HG02571 (cell line): ENCODE measurements around the gene PIP4K2A.
A peak's percentile ranks its signal among the peaks of the same experiment; 100 is the strongest.
"Not testable (repeated sequence)": the region's sequence is repeated elsewhere in the genome, so short reads cannot be mapped to it uniquely, and the experiment has no call there.

ENCODE experiments used
- ATAC-seq: cut with Tn5 transposase; IDR thresholded peaks from one replicate; pipeline ENCODE4 v1.9.1; 2021; ENCODE audit warnings: mild to moderate bottlenecking, moderate library complexity; ENCODE audit not compliant: unreplicated experiment

The PIP4K2A gene

DNA sequence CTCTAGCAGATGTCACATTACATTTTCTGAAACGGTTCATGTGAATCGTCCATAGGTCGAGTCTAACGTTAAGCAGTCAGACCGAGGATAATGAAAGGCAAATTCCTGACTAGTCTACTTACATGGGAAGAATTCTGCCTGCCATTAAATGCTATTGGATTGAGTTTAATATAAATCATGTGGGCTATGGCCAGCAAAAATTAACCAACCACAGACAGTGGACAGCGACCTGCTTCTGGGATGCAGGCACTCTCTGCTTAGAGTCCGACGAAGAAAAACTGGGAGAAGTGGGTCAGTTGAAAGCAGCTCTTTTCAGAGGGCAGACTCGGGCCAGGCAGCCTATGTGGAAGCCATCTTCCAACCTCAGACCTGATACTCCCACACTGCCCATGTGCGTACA, 16.6 kb downstream of the PIP4K2A start:
- ATAC-seq, result no peak

DNA sequence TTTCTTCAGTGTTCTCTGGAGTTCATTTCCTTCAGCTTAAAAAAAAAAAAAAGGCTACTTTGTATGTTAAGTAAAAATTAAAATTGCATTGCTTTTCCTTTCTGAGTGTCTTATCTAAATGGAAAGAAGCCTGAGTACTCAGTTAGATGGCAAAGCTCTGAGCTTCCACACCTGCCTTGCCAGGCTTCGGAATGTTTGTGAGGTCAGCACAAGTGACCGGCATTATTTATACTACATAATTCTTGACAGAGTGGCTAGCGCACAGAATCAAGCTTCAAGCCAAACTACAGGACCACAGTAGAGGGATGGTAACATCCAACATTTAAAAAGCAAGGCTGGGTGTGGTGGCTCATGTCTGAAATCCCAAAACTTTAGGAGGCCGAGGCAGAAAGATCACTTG, 17.3 kb downstream of the PIP4K2A start:
- no peak for ATAC-seq

DNA sequence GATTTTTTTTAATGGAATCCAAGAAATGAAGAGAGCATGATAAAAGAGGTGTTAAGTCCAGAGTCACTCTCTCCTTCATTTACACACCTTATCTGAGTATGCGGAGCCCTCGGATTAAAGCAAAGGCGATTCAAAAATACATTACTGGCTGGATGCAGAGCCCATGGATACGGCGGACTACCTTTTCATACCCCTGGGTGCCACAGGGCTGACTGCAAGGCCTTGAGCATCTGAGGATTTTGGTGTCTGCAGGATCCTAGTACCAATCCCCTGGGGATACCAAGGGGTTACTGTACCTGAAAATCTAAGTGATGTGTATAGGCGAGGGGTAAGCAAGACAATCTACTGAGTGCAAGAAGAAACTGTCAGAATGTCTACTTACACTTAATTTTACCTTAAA, 20.5 kb downstream of the PIP4K2A start:
- no peak for ATAC-seq

DNA sequence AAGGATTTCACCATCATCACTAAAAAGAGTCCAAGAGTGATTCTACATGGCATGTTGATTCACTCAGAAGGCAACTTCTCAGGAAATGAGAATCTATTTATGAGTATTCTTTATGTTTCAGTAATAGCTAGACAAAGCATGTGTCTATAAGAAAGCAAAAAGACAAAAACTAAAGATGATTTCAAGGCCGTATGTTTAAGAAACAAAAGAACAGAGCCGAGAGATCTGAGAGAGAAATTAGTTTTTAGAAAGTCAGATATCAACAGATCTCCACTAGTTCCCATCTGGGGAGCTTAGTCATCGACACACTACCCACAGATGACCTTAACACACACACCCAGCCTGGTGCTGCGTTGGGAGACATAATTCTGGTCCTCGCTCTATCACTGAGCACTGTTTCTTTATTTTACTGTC, 21.0 kb downstream of the PIP4K2A start:
- ATAC-seq, result peak; percentile 50

DNA sequence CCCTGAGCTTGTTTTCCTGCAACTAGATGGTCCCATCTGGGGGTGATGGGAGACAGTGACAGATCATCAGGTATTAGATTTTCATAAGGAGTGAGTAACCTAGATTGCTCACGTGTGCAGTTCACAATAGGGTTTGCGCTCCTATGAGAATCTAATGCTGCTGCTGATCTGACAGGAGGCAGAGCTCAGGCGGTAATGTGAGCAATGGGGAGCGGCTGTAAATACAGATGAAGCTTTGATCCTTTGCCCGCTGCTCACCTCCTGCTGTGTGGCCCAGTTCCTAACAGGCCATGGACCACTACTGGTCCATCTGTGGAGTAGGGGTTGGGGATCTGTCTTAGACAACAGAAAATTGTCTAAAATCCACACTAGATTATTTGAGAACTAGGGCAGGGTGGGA, 22.3 kb downstream of the PIP4K2A start:
- ATAC-seq, result not testable (repeated sequence)

DNA sequence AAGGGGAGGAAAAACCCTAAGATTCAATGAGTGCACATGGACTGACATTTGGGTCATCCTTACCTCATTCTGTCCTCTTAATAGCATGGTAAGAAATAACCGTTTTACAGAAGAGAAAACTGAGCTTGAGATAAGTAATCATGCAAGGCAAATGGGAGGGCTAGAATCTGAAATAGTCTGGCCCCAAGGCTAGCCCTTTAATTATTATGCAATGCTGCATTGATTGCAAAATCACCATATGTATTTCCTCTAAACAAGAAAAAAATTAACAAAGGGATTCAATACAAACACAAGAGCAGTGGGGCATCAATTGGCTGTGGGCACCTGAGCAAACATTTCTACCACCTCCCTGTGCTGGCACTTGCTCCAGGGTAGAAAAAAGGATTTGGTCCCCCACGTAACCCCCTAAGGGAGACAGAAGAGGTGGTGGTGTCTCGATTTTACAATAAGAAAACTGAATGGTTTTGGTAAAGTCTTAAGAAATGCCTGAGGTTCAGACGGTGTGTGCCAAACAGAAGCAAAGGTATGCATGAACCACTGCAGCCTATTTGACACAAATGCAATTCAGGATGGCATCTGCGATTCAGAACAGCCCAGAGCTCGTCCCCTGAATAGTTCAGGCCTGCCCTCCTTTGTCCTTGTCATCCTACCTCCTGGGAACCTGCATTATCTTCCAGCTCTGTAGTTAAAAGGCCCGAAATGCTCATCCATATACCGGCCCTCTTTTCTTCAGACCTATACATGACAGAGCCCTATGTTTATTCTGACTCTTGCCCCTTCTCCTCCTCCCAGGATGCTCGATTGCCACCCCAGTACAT, 23.6 kb downstream of the PIP4K2A start:
- ATAC-seq, result no peak

DNA sequence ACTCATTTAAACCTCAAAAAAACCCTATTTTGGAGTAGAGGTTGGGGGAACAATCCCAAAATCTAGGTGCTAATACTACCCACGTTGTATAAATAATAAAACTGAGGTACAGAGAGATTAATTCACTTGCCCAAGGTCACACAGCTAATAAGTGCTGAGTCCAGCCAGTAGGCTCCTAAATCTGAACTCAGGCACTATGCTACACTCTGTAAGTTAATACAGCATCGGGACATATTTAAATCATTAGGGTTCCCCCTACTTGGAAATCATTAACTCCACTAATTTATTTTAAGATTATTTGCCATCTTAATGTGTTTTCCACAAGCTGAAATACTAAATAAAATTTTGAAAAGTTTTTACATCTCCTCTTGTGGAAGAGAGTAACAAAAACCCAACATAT, 24.2 kb downstream of the PIP4K2A start:
- no peak for ATAC-seq

DNA sequence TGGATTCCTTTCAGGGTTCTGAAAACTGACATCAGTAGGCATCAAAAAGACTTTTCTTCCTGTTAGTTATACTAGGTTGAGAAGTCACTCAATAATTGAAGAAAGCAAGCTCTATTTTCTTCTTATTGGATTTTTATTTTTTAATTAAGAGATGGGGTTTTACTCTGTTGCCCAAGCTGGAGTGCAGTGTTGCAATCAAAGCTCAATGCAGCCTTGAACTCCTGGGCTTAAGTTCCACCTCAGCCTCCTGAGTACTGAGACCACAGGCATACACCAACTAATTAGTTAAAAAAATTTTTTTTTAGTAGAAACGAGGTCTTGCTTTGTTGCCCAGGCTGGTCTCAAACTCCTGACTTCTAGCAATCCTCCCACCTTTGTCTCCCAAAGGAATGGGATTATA, 28.0 kb downstream of the PIP4K2A start:
- no peak for ATAC-seq

DNA sequence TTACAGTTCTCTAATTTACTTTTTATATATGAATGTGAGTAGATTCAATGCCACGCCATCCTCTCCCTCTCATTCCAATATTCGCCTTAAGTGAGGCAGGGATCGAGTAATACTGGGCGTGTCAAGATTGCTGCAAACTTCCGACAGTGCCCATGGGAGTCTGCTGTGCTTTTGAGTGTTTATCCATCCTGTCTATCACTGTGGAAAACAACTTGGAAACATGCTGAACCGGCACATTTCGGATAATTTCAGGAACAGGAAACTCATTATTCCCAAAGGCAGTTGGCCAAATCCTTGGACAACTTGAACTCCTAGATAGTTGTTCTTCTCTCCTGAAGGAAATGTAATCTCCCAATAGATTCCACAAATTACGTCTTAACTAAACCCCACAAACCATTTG, 28.5 kb downstream of the PIP4K2A start:
- ATAC-seq, result no peak

DNA sequence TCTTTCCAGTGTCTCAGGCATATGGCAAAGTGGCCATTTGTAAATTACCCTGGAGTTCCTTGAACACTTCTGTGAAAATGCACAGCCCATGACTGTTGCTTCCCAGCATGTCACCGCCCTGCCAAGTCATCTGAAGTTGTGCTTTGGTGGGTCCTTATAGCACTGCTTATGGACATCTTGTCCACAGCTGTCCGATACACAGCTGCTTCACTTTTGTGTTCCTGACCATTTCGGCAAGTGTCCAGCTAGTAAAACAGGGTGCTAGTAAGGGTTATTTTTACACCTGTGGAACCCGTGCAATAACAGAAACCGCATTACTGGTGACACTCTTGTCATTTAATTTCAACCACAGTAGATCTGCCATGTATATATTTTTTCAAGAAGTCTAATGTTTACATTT, 29.7 kb downstream of the PIP4K2A start:
- ATAC-seq, result no peak

DNA sequence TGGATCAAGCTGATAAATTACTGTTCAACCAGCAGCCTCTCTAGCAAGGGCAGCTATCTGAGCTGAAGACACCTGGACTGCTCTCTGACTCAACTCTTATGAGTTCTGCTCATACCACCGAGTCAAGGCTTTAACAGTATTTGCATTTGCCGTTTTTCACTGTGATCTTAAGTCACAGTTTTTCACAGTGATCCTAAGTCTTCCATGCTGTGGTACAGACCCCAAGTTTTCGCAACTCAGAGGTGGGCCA, 31.3 kb downstream of the PIP4K2A start:
- peak; percentile 72 for ATAC-seq

DNA sequence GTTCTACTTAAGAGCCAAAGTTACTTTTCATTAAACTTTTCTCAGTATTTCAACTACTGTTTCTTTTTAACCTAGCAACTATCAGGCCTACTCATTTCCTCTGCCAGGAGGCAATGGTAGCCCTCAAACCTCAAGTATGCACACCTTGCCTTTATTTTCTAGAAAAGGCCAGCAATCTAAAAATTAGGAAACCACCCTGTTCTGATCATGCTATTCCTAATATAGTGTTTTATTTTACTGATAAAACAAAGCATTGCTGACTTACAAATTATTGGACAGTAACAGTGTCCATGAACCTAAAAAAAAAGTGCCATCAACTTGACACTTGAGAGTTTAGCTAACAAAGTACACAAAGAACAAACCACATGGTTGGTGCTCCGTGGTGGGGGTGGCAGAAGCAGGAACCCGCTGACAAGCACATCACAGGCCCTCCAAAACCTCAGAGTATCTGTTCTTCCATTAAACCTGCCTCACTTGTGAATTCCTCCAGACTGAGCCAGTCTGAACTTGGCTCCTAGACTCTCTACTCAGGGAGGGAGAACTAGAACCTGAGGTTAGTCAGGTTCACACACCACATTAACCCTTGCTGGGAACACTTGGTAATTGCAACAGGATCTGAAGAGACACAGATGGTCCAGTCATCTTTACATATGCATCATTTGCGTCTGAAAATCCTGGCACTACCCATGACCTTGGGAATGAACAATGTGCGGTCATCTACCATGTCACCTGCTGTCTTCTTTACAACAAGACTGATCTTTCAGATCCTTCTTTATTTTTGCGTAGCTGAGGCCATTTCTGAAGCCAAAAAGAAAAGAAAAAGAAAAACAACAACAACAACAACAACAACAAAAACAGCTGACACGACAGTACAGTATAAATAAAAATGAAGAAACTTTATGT, 31.9 kb downstream of the PIP4K2A start:
- no peak for ATAC-seq

DNA sequence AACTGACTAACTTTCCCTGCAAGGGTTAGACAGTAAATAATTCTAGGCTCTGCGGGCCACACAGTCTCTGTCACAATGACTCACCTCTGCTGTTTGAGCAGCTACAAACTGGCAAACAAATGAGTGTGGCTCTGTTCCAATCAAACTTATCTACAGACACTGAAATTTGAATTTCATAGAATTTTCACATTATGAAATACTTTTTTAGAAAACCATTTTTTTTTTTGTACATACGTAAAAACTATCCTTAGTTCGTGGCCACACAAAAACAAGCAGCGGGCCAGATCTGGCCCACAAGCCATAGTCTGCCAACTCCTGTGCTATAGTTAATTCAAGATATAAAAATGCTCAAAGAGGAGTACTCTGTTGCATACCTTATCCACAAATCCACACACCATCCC, 32.6 kb downstream of the PIP4K2A start:
- ATAC-seq, result no peak

DNA sequence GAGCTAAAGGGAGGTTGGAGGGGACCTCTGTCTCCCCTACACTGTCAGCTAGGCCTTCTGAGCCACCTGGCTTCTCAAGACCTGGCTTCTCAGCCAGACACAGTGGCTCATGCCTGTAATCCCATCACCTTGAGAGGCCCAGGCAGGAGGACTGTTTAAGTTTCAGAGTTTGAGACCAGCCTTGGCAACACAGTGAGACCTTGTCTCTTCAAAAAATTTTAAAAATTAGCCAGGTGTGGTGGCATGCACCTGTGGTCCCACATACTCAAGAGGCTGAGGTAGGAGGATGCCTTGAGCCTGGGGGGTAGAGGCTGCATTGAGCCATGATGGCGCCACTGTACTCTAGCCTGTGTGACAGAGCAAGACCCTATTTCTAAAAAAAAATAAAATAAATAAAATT, 33.1 kb downstream of the PIP4K2A start:
- no peak for ATAC-seq

DNA sequence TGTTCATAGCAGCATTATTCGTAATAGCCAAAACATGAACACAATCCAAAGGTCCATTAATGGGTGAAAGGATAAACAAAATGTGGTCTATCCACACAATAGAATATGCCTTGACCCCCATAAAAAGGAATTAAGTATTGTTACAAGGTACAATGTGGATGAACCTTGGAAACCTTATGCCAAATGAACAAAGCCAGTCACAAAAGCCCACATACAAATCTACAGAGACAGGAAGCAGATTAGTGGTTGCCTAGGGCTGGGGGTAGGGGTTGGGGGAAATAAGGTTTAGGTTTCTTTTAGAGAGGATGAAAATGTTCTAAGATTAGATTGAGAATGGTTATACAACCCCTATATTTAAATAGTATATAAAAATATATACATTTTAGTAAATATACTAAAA, 34.8 kb downstream of the PIP4K2A start:
- ATAC-seq, result no peak

DNA sequence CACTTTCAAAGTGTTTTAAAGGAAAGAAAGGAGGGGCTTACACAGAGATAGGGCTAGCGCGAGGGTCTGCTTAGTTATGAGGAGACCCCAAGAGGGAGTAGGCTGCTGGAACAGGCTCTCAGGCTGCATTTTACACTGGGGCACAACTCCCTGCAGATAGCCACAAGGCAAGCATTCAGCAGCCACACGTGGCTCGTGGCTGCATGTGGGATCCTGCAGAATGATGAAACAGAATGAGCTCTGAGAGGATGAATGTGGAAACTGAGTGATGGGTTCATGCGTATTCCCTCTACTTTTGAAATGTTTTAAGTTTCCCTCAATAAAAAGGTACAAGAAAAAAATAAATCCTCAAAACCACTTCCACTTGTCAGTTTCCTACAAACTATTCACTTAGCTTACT, 37.0 kb downstream of the PIP4K2A start:
- ATAC-seq, result no peak

DNA sequence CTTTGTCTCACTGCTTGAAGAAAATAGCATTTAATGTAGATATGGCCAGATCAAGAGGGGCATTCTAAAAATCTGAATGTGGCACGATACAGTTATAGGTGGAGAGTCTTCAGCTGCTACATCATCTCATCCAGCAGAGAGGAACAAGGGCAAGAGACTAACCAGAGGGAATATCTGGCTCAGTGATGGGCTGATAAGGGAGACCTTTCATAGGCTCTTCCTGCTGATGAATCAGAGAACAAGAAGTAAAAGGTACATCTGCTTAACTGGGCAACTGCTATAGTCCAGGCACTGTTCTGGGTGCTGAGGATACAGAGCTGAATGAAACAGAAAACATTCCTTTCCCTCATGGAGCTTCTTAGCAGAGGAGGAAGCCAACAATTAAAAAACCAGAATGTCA, 37.9 kb downstream of the PIP4K2A start:
- no peak for ATAC-seq

DNA sequence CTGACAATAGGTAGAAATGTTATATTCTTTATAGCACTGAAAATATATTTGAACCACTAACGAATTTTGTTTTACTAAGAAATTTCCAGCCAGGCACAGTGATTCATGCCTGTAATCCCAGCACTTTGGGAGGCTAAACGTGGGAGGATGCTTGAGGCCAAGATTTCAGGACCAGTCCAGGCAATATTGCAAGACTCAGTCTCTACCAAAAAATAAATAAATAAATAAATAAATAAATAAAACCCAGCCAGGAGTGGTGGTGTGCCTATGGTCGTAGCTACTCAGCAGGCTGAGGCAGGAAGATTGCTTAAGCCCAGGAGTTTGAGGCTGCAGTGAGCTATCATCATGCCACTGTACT, 39.8 kb downstream of the PIP4K2A start:
- no peak for ATAC-seq

DNA sequence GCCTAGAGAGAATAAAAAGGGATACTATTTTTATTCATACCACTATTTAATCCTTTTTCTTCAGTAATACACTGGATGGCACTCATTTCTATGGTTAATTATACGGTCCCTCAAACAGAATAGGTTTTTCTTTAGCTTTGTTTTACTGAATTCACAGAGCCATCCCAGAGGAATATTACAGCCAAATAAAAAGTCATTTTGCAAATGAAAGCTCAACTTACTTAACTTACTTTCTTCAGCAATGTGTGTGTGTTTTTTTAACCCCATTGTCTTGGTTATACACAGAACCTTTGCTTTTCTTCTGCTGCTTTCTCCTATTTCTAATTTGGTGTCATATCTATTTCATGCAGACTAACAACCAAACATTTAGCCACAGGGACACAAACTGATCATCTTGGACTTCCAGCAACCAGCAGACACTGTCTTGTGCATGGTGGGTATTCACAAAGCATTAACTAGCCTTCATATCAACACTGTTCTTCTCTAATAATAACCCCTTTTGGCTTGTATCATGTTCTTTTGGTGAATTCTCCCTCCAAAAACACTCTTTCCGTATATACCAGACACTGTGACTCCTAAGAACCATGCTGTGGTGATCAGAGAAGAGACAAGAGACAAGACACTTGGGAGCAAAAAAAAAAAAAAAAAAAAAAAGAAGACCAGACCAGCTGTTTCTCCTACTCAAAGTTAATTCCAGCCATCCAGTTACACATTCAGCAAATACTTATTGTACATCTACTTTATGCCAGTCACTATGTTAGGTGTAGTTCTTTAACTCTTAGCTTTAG, 40.4 kb downstream of the PIP4K2A start:
- ATAC-seq, result no peak

DNA sequence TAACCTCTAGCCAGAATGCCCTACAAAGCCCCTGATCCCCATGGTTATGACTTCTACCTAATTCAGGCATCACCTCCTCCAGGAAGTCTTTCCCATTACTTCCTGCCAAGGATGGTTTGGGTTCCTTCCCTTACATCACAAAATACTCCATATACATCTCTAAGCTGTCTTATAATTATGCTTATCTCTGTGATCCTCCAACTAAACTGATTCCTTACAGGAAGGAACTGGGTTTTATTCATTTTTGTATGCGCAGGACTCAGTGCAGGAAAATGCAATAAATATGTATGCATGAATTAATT, 41.3 kb downstream of the PIP4K2A start:
- no peak for ATAC-seq

DNA sequence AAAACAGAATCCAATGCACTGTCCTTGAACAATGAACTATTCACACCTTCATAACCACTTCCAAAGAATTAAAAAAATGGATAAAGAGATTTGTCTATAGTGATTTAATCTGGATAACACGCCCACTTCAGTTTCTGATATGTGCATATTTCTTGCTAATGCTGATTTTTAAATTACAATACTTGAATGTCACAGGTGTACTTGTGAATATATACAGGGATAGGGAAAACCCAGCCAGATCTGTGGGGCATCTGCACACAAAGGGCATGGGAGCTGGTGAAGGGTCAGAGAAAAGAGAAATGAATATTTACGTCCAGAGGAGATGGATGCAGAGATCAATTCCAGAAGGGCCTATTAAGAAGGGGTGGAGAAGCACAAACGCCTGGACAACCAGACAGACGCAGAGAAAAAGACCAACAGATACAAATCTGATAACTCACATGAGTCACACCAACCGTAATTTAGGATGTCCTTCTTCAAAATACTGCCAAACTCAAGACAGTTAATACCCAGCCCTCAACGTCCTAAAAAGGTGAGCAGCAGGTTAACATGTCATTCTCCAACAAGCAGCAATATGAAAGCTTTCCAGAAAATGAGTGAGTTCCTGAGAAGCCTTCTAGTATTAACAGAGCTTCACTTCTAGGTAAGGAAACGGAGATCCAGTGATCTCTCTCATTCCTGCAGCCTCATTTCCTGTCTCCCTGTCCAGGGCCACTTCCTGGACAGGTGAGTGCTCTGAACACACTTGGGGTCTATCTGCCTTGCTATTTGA, 41.9 kb downstream of the PIP4K2A start:
- no peak for ATAC-seq
